DOHH2 (cell line): Measurements from ENCODE around the gene GLI1.

Source experiments
- H3F3A ChIP-seq: fragments of 200-600 bp; sonication (generic), shearing (Covaris generic); 2 replicates; pipeline ENCODE4 v1.6.0; 2016; ENCODE audit warnings: antibody characterized with exemption, mild to moderate bottlenecking; ENCODE audit not compliant: control insufficient read depth, insufficient read depth
- H3K27ac ChIP-seq: fragments of 200-600 bp; sonication (generic); 2 replicates; pipeline ENCODE4 v1.5.1; 2014; ENCODE audit warnings: low read depth, mild to moderate bottlenecking, low read length, moderate library complexity
- H3K27me3 ChIP-seq: fragments of 200-600 bp; sonication (generic); 2 replicates; pipeline ENCODE4 v1.6.1; 2014; ENCODE audit warnings: mild to moderate bottlenecking, low read length, mixed read lengths; ENCODE audit not compliant: control insufficient read depth
- H3K36me3 ChIP-seq: fragments of 200-600 bp; sonication (generic); 2 replicates; pipeline ENCODE4 v1.6.1; 2014; ENCODE audit warnings: mild to moderate bottlenecking, low read length, moderate library complexity, mixed read lengths; ENCODE audit not compliant: control insufficient read depth
- H3K4me1 ChIP-seq: fragments of 200-600 bp; sonication (generic); 2 replicates; pipeline ENCODE4 v1.6.1; 2014; ENCODE audit warnings: mild to moderate bottlenecking, low read length, mixed read lengths; ENCODE audit not compliant: control insufficient read depth
- H3K4me2 ChIP-seq: fragments of 200-600 bp; sonication (generic); 2 replicates; pipeline ENCODE4 v1.6.0; 2014; ENCODE audit warnings: mild to moderate bottlenecking, low read length, moderate library complexity
- H3K4me3 ChIP-seq: fragments of 200-600 bp; sonication (generic); 2 replicates; pipeline ENCODE4 v1.5.1; 2014; ENCODE audit warnings: mild to moderate bottlenecking, low read length, mixed read lengths
- H3K79me2 ChIP-seq: fragments of 200-600 bp; sonication (generic); 2 replicates; pipeline ENCODE4 v1.6.1; 2014; ENCODE audit warnings: mild to moderate bottlenecking, low read length, mixed read lengths; ENCODE audit not compliant: control insufficient read depth
- H3K9me2 ChIP-seq: fragments of 200-600 bp; sonication (generic); replicated peaks from 2 replicates; pipeline ENCODE4 v1.6.1; 2014; ENCODE audit warnings: mild to moderate bottlenecking, low read length, mixed read lengths; ENCODE audit not compliant: control insufficient read depth
- H3K9me3 ChIP-seq: fragments of 200-600 bp; sonication (generic); 2 replicates; pipeline ENCODE4 v1.6.1; 2014; ENCODE audit warnings: antibody characterized with exemption, low read length, mixed read lengths; ENCODE audit not compliant: control insufficient read depth, insufficient read depth
- H4K20me1 ChIP-seq: fragments of 200-600 bp; sonication (generic); 2 replicates; pipeline ENCODE4 v1.6.0; 2014; ENCODE audit warnings: low read depth, mild to moderate bottlenecking, antibody characterized with exemption, low read length, moderate library complexity; ENCODE audit not compliant: control insufficient read depth, insufficient read depth
- EZH2phosphoT487 ChIP-seq: fragments of 200-600 bp; sonication (generic); IDR thresholded peaks from 2 replicates; pipeline ENCODE4 v1.6.1; 2017; ENCODE audit warnings: borderline replicate concordance, mild to moderate bottlenecking, antibody characterized with exemption, low read length, moderate library complexity, mixed read lengths
- TF ChIP-seq, protein P1 (sequence below): fragments of 200-600 bp; sonication (generic); IDR thresholded peaks from one replicate; pipeline ENCODE4 v1.5.1; 2014; ENCODE audit warnings: antibody characterized with exemption, mild to moderate bottlenecking, low read depth, low read length; ENCODE audit not compliant: poor library complexity, severe bottlenecking

GLI1 gene

DNA sequence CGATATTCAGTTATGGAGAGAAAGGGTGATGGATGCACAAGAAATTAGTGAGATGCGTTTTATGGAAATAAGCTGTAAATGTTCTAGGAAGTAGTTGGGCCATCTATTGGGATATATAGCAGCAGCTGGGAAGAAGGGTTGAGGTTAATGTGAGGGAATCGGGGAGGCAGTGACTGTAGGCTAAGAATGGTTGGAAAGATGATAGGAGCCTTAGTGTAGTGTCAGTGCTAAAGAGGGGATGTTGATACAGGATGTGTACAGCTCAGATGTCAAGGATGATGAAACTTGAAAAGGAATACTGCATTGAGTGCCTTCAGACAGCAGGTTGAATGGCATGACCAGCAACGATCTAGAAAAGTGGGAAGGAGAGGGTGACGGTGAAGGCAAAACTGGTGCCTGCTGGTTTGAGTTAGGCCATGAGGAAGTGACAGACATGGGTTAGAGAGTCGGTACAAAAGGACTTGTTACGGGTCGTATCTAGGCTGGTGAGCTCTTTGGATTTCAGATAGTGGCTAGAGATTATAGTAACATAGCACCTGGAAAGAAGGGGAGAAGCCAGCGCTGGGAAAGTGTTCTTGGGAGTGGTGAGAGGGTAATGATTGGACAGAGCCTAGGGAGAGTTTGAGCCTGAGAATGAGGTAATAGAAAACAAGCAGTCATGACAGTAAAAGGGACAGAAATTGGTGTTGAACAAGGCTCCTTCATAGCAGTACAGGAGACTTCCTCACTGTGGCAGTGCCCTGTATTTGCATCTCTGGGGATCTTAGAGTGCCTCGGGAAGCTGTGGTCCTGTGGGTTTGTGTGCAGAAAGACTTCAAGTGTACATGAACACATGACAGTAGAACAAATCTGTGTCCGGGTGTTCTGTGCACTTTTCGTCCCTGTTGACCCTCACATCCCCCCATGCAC is 37.9 kb downstream of the GLI1 start:
- H3K27me3 ChIP-seq: no peaks in the 10 kb centered on the region
- no peaks in the 10 kb centered on the region for H3K9me3 ChIP-seq
- H3F3A ChIP-seq: 0 out of 2 replicates have a peak, but pooled peaks cover 2% of the 10 kb centered on the region
- TF ChIP-seq, protein P1, sequence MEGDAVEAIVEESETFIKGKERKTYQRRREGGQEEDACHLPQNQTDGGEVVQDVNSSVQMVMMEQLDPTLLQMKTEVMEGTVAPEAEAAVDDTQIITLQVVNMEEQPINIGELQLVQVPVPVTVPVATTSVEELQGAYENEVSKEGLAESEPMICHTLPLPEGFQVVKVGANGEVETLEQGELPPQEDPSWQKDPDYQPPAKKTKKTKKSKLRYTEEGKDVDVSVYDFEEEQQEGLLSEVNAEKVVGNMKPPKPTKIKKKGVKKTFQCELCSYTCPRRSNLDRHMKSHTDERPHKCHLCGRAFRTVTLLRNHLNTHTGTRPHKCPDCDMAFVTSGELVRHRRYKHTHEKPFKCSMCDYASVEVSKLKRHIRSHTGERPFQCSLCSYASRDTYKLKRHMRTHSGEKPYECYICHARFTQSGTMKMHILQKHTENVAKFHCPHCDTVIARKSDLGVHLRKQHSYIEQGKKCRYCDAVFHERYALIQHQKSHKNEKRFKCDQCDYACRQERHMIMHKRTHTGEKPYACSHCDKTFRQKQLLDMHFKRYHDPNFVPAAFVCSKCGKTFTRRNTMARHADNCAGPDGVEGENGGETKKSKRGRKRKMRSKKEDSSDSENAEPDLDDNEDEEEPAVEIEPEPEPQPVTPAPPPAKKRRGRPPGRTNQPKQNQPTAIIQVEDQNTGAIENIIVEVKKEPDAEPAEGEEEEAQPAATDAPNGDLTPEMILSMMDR: no peak
- TF ChIP-seq EZH2phosphoT487: no peak
- H3K4me1 ChIP-seq: no peaks in the 10 kb centered on the region
- H3K9me2 ChIP-seq: no peaks in the 10 kb centered on the region
- H4K20me1 ChIP-seq: no peaks in the 10 kb centered on the region; the same call in 1 of the 2 replicates
- H3K4me3 ChIP-seq: no peak overlapping the region
- H3K79me2 ChIP-seq: peaks cover 9% of the 10 kb centered on the region; the same call in 1 of the 2 replicates
- no peak overlapping the region for H3K4me2 ChIP-seq
- H3K27ac ChIP-seq: no peak overlapping the region
- peaks cover 70% of the 10 kb centered on the region for H3K36me3 ChIP-seq

DNA sequence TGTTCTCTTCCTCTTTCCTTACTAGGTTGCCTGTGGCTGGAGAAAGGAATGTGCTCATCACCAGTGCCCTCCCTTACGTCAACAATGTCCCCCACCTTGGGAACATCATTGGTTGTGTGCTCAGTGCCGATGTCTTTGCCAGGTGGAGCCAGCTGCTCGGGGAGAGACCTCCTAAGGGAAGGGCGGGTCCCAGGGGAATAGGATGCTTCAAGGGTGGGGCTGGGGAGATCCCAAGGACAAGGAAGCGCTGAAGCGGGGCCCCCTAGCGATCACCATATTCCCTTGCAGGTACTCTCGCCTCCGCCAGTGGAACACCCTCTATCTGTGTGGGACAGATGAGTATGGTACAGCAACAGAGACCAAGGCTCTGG is 38.5 kb downstream of the GLI1 start:
- Histone ChIP-seq H3K79me2 (peaks cover 6% of the 10 kb centered on the region; the same call in 1 of the 2 replicates), H3K4me2 (no peak overlapping the region), H4K20me1 (no peaks in the 10 kb centered on the region; the same call in 1 of the 2 replicates), H3K4me3 (no peak overlapping the region), H3K36me3 (peaks cover 69% of the 10 kb centered on the region), H3K4me1 (no peaks in the 10 kb centered on the region), H3F3A (no peaks in the 10 kb centered on the region), H3K27ac (no peak overlapping the region), H3K27me3 (no peaks in the 10 kb centered on the region), H3K9me3 (no peaks in the 10 kb centered on the region), H3K9me2 (no peaks in the 10 kb centered on the region)
- no peak for TF ChIP-seq EZH2phosphoT487
- TF ChIP-seq, protein P1: no peak

DNA sequence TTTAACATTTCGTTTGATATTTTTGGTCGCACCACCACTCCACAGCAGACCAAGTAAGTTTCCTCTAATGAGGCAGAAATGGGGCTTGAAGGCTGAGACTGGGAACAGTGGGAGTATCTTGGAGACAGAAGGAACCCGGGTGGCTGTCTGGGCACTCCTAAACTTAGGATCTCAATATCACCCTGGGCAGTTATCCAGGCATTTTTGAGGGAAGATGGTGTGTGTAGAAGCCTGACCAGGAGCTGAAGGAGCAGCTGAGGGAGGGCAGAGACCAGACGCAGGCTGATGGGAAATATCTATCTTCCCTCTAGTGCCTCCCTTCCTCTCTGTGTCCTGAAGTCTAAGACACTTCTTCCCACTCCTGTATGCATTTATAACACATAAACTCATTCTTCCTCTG is 39.0 kb downstream of the GLI1 start:
- Histone ChIP-seq H3F3A (no peaks in the 10 kb centered on the region), H3K27ac (no peak overlapping the region), H3K9me3 (no peaks in the 10 kb centered on the region), H3K4me2 (no peak overlapping the region), H3K4me1 (no peaks in the 10 kb centered on the region), H3K36me3 (peaks cover 71% of the 10 kb centered on the region), H3K4me3 (no peak overlapping the region), H4K20me1 (no peaks in the 10 kb centered on the region; the same call in 1 of the 2 replicates), H3K27me3 (no peaks in the 10 kb centered on the region), H3K79me2 (peaks cover 6% of the 10 kb centered on the region; the same call in 1 of the 2 replicates), H3K9me2 (no peaks in the 10 kb centered on the region)
- TF ChIP-seq, protein P1: no peak
- TF ChIP-seq EZH2phosphoT487: no peak
